ENCODE results near the gene BORCS6. TPM values are rescaled to one million over a fixed set of nuclear protein-coding genes. Genes with fewer than 3 reads are reported as not detected.

The BORCS6 gene
- total RNA-seq, 6 experiments from 2014 or later, result 4.4 to 6.0 (median 4.6) TPM

DNA sequence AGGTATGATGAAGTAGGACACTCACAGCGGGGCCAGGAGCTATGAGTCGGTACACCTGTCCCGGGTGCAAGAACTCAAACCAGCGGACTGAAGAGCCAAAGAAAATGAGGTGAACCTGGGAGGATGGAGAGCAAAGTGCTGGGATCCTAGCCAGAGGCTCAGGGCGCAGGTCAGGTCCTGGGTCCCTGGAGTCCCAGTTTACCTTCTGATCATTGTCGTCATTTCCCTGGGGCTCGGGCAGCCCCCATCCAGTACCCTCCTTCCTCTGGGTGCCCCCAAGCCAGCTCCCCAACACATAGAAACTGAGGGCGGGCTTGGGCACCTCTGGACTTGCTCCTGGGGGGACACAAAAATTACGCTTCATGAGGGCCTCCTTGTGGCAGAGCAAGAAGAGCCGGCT, 41.7 kb upstream of the BORCS6 start:
- peaks cover 22% of the 10 kb centered on the region for H3K36me3 Mint-ChIP-seq (ENCODE audit: low read depth)
- no peak for DNase-seq

DNA sequence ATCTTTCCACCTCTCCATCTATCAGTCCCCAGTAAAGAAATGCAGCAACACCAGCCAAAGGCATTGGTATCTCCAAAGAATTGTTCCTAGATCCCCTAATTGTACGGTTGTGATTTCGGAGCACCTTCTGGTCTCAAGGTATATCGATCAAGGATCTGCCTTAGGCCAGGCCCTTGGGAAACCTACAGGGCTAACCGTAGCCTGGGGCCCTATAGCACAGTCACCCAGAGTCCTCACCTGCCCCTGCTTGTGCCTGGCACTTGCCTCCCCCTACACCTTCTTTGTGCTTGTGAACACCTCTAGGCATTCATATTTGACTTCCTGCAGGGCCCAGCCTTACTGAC, 37.2 kb upstream of the BORCS6 start:
- H3K9me3 Mint-ChIP-seq, result peaks cover 11% of the 10 kb centered on the region
- H3K36me3 Mint-ChIP-seq (ENCODE audit: low read depth), result peaks cover 22% of the 10 kb centered on the region
- peaks cover 26% of the 10 kb centered on the region for H3K27me3 Mint-ChIP-seq (ENCODE audit: insufficient read depth)
- H3K27ac Mint-ChIP-seq, result peak overlapping the region; percentile 91
- peaks cover 46% of the 10 kb centered on the region for H3K4me1 Mint-ChIP-seq (ENCODE audit: low read depth)
- H3K4me3 Mint-ChIP-seq, result peak overlapping the region; percentile 81
- DNase-seq, result no peak
- TF ChIP-seq, protein P1, sequence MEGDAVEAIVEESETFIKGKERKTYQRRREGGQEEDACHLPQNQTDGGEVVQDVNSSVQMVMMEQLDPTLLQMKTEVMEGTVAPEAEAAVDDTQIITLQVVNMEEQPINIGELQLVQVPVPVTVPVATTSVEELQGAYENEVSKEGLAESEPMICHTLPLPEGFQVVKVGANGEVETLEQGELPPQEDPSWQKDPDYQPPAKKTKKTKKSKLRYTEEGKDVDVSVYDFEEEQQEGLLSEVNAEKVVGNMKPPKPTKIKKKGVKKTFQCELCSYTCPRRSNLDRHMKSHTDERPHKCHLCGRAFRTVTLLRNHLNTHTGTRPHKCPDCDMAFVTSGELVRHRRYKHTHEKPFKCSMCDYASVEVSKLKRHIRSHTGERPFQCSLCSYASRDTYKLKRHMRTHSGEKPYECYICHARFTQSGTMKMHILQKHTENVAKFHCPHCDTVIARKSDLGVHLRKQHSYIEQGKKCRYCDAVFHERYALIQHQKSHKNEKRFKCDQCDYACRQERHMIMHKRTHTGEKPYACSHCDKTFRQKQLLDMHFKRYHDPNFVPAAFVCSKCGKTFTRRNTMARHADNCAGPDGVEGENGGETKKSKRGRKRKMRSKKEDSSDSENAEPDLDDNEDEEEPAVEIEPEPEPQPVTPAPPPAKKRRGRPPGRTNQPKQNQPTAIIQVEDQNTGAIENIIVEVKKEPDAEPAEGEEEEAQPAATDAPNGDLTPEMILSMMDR (IDR thresholded peaks at IDR 0.05), result no peak

More for the DNA sequence above, 41.7 kb upstream of the BORCS6 start:
- Mint-ChIP-seq H3K27me3 (ENCODE audit: insufficient read depth) (peaks cover 7% of the 10 kb centered on the region), H3K4me1 (ENCODE audit: low read depth) (peaks cover 11% of the 10 kb centered on the region), H3K4me3 (no peak overlapping the region), H3K27ac (no peak overlapping the region), H3K9me3 (peaks cover 5% of the 10 kb centered on the region)
- TF ChIP-seq, protein P1 (IDR thresholded peaks at IDR 0.05), result no peak

DNA sequence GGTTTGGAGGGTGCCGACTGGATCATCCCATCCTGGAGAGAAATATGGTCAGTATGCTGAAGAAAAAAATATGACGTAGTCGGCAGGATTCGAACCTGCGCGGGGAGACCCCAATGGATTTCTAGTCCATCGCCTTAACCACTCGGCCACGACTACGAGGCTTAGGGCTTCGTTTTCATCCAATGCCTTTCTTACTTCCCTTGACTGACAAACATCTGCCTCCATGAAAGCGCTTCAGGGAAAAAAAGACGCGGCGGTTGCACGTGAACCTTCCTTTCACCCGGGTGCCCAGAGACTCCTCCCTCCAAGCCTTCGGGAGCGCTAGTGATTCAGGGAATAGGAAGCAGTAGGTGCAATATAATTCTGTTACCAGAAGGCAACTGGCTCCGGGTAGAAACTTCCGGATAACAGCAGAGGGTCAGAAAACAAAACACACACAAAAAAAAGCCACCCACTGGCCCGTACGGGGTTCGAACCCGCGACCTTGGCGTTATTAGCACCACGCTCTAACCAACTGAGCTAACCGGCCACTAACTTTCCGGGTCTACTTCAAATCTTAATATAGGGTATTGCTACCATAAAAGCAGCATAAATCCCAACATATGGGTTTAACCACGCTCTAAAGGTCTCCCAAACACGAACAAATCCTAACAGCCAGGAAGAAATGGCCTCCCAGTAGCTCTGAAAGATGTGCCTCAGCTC, 36.7 kb upstream of the BORCS6 start:
- DNase-seq, result peak; percentile 92
- Mint-ChIP-seq H3K4me1 (ENCODE audit: low read depth) (peaks cover 48% of the 10 kb centered on the region), H3K27ac (peak overlapping the region; percentile 91), H3K27me3 (ENCODE audit: insufficient read depth) (peaks cover 30% of the 10 kb centered on the region), H3K9me3 (peaks cover 11% of the 10 kb centered on the region), H3K4me3 (peak overlapping the region; percentile 81), H3K36me3 (ENCODE audit: low read depth) (peaks cover 22% of the 10 kb centered on the region)
- TF ChIP-seq, protein P1 (IDR thresholded peaks at IDR 0.05), result no peak

DNA sequence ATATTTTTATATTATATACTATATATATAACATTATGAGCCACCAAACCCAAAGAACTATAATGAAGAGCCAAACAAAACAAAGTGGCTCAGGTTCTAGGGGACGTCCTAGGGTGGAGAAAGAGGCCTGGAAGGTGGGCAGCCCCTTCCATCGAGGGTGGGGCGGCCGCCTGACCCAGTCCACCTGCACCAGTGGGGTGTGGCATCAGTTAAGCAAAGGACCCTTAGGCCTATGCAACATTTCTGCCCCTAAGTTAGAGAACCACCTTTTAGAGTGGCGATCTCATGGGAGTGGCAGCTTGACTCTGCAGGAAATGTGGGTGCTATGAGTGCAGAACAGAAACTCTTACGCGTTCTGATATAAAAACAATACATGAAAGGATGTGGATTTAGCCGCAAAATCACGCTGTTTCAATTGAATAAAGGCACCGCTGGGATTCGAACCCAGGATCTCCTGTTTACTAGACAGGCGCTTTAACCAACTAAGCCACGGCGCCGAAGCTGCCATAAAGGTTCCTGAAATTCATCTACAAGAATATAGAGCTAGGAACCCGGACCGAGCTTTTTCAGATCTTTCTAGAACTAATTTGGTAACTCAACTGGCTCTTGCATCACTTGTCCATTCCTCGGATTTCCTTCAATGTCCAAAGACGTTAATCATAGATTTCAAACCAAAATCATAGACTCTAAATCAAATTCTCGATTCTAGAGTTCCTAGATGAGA, 36.0 kb upstream of the BORCS6 start:
- TF ChIP-seq, protein P1 (IDR thresholded peaks at IDR 0.05), result no peak
- Mint-ChIP-seq H3K4me1 (ENCODE audit: low read depth) (peaks cover 48% of the 10 kb centered on the region), H3K4me3 (peak overlapping the region; percentile 81), H3K9me3 (peaks cover 15% of the 10 kb centered on the region), H3K27me3 (ENCODE audit: insufficient read depth) (peaks cover 36% of the 10 kb centered on the region), H3K36me3 (ENCODE audit: low read depth) (peaks cover 15% of the 10 kb centered on the region), H3K27ac (peak overlapping the region; percentile 91)
- DNase-seq, result peak; percentile 87

DNA sequence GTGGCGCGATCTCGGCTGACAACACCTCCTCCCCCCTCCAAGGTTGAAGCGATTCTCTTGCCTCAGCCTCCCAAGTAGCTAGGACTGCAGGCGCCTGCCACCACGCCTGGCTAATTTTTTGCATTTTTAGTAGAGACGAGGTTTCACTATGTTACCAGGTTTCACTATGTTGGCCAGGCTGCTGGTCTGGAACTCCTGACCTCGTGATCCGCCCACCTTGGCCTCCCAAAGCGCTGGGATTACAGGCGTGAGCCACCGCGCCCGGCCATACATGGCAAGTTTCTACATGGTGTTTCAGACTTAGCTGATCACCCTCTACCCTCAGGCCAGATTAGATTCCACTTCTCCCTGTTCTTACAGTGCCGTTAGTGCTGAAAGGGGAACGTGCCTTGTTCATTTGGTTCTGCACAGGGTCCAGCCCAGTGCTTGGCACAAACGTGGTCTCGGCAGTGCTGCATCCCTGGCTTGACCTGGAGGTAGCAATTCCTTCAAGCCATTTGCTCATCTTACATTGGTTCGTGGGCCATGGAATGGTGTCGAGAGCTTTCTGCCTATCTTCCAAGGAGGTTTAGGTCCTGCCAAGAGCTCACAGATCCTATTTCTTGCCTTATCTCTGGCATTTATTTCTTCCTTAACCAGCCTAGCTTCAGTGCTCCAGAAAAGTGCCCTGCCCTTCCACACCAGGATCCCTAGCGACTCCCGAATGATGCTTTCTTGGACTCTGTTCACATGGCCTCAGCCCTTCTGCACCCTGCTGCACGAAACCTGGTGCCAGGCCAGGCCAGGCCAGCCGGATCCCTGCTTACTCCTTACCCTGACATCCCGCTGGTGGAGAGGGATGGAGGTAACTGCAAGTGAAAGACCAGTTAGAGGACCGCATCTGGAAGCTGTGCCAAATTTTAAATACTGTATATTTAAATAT, 35.2 kb upstream of the BORCS6 start:
- Mint-ChIP-seq H3K27ac (peak overlapping the region; percentile 80), H3K27me3 (ENCODE audit: insufficient read depth) (peaks cover 40% of the 10 kb centered on the region), H3K36me3 (ENCODE audit: low read depth) (peaks cover 15% of the 10 kb centered on the region; the same call in 1 of the 2 replicates), H3K9me3 (peaks cover 19% of the 10 kb centered on the region), H3K4me1 (ENCODE audit: low read depth) (peaks cover 49% of the 10 kb centered on the region), H3K4me3 (no peak overlapping the region)
- no peak for DNase-seq
- TF ChIP-seq, protein P1 (IDR thresholded peaks at IDR 0.05), result no peak
